CD8-positive, alpha-beta memory T cell (primary cell): ENCODE results near the gene SOS1. TPM values are rescaled to one million over a fixed set of nuclear protein-coding genes. Genes with fewer than 3 reads are reported as not detected.
"Not testable (repeated sequence)": the region's sequence is repeated elsewhere in the genome, so short reads cannot be mapped to it uniquely, and the experiment has no call there.

Source experiments
- CTCF ChIA-PET: fragments of 350-600 bp; sonication (Branson Sonifier 250); formaldehyde crosslinking; loops from one replicate; lab custom pipeline; 2021; ENCODE audit warnings: antibody characterized with exemption; lab: Charles Lee
- POLR2A ChIA-PET: fragments of 350-600 bp; sonication (Branson Sonifier 250); formaldehyde crosslinking; loops from one replicate; lab custom pipeline; 2021; ENCODE audit warnings: antibody characterized with exemption; lab: Charles Lee
- DNase-seq, 5 donors: peaks; one replicate each; pipeline versions ENCODE4 v3.0.0 to v3.0.0-alpha.2; 2020 to 2022; ENCODE audit warnings: mixed read lengths in 1 of 5
- H3K27ac ChIP-seq: one replicate; pipeline ENCODE4 v1.7.0; 2013; ENCODE audit warnings: low read depth, mild to moderate bottlenecking, low read length, moderate library complexity
- H3K27me3 ChIP-seq: 2 replicates; pipeline ENCODE4 v1.7.0; 2013; ENCODE audit warnings: low read length, mild to moderate bottlenecking; ENCODE audit not compliant: insufficient read depth, poor library complexity, severe bottlenecking
- H3K36me3 ChIP-seq: 2 replicates; pipeline ENCODE4 v1.7.0; 2013; ENCODE audit warnings: mild to moderate bottlenecking, low read length, moderate library complexity; ENCODE audit not compliant: insufficient read depth
- H3K4me1 ChIP-seq: 2 replicates; pipeline ENCODE4 v1.7.0; 2013; ENCODE audit warnings: mild to moderate bottlenecking, low read length, moderate library complexity; ENCODE audit not compliant: insufficient read depth
- H3K4me3 ChIP-seq: 2 replicates; pipeline ENCODE4 v1.7.0; 2013; ENCODE audit warnings: mild to moderate bottlenecking, low read length
- H3K9me3 ChIP-seq: 2 replicates; pipeline ENCODE4 v1.7.0; 2013; ENCODE audit warnings: mild to moderate bottlenecking, low read length
- H3K27ac Mint-ChIP-seq, 8 donors: one replicate each; pipeline ENCODE4 v1.8.0; 2020 to 2021; ENCODE audit warnings: mixed read lengths in 8 of 8, mild to moderate bottlenecking in 6 of 8, inconsistent platforms in 3 of 8, moderate library complexity in 3 of 8
- H3K27me3 Mint-ChIP-seq, 2 donors: one replicate each; pipeline ENCODE4 v1.8.0; 2020 to 2021; ENCODE audit warnings: mixed read lengths in 2 of 2, mild to moderate bottlenecking in 1 of 2, moderate library complexity in 1 of 2
- H3K36me3 Mint-ChIP-seq, 3 donors: one replicate each; pipeline ENCODE4 v1.8.0; 2020 to 2021; ENCODE audit warnings: mixed read lengths in 3 of 3, inconsistent platforms in 1 of 3, mild to moderate bottlenecking in 1 of 3
- H3K4me1 Mint-ChIP-seq, 3 donors: one replicate each; pipeline ENCODE4 v1.8.0; 2020 to 2021; ENCODE audit warnings: mixed read lengths in 3 of 3, inconsistent platforms in 1 of 3, mild to moderate bottlenecking in 1 of 3
- H3K4me3 Mint-ChIP-seq, 7 donors: one replicate each; pipeline ENCODE4 v1.8.0; 2020 to 2021; ENCODE audit warnings: mixed read lengths in 7 of 7, mild to moderate bottlenecking in 6 of 7, moderate library complexity in 4 of 7, inconsistent platforms in 2 of 7
- H3K9me3 Mint-ChIP-seq, 5 donors: one replicate each; pipeline ENCODE4 v1.8.0; 2020 to 2022; ENCODE audit warnings: mixed read lengths in 5 of 5, mild to moderate bottlenecking in 3 of 5, moderate library complexity in 2 of 5, inconsistent platforms in 1 of 5
- polyA plus RNA-seq: library from polyadenylated mRNA; unstranded; fragments of 300-500 nt; fragmentation: Illumina TruSeq; gene quantifications from one replicate; pipeline ENCODE4 v1.2.3, GENCODE V29; 2021
- total RNA-seq, 2 experiments: library from RNA; stranded (reverse); gene quantifications; one replicate each; pipeline ENCODE4 v1.2.3, GENCODE V29; 2021

The SOS1 gene
- total and polyA plus RNA-seq, 3 experiments from 2014 or later: 14.5 to 75.9 (median 72.6) TPM

GRCh38 chr2:39058101-39058500, 62.8 kb downstream of the SOS1 start:
- H3K9me3 ChIP-seq: no peaks in the 10 kb centered on the region
- H3K4me3 ChIP-seq: no peak overlapping the region
- Mint-ChIP-seq H3K9me3 (no peaks in the 10 kb centered on the region), H3K27me3 (no peaks in the 10 kb centered on the region), H3K4me3 (no peak overlapping the region), H3K4me1 (peaks cover 0 to 18% (median 14%) of the 10 kb centered on the region in 3 donors), H3K36me3 (peaks cover 4 to 34% (median 9%) of the 10 kb centered on the region in 3 donors), H3K27ac (no peak overlapping the region)
- CTCF ChIA-PET: interaction anchor here (1.0 to 14.0 kb wide), 7 partner anchors 10 to 208 kb away, joined by 3 to 168 read pairs (median 5); partner anchors contain the start of gene SOS1
- peaks cover 12% of the 10 kb centered on the region for H3K36me3 ChIP-seq
- no peak overlapping the region for H3K27ac ChIP-seq
- POLR2A ChIA-PET: interaction anchor here (0.7 kb wide), 1 partner anchor 172 kb away, joined by 3 read pairs; no protein-coding TSS in a partner anchor
- DNase-seq: no peak
- H3K27me3 ChIP-seq: no peaks in the 10 kb centered on the region
- no peaks in the 10 kb centered on the region for H3K4me1 ChIP-seq

- H3K4me3 ChIP-seq, H3K9me3 Mint-ChIP-seq, DNase-seq, H3K4me3 Mint-ChIP-seq, H3K27me3 Mint-ChIP-seq, H3K9me3 ChIP-seq, CTCF ChIA-PET, H3K27ac Mint-ChIP-seq, POLR2A ChIA-PET, H3K4me1 Mint-ChIP-seq, H3K4me1 ChIP-seq, H3K27me3 ChIP-seq, H3K27ac ChIP-seq: not testable (repeated sequence)
- H3K36me3 ChIP-seq: peaks cover 16% of the 10 kb centered on the region
- peaks cover 10 to 73% (median 11%) of the 10 kb centered on the region in 3 donors for H3K36me3 Mint-ChIP-seq
Observed at GRCh38 chr2:39052665-39053064, 68.2 kb downstream of the SOS1 start.

- ChIA-PET CTCF (no interaction called here), POLR2A (no interaction called here)
- Histone ChIP-seq H3K27me3 (no peaks in the 10 kb centered on the region), H3K9me3 (no peaks in the 10 kb centered on the region), H3K4me1 (no peaks in the 10 kb centered on the region), H3K36me3 (peaks cover 8% of the 10 kb centered on the region), H3K27ac (no peak overlapping the region), H3K4me3 (no peak overlapping the region)
- no peak overlapping the region for H3K27ac Mint-ChIP-seq
- H3K27me3 Mint-ChIP-seq: no peaks in the 10 kb centered on the region
- no peak for DNase-seq
- H3K36me3 Mint-ChIP-seq: peaks cover 13 to 72% (median 19%) of the 10 kb centered on the region in 3 donors
- no peak overlapping the region for H3K4me3 Mint-ChIP-seq
- H3K9me3 Mint-ChIP-seq: no peaks in the 10 kb centered on the region
- peaks cover 0 to 3% (median 0%) of the 10 kb centered on the region in 3 donors for H3K4me1 Mint-ChIP-seq
Observed at GRCh38 chr2:39050109-39050508, 70.7 kb downstream of the SOS1 start.

GRCh38 chr2:39039072-39039471, 81.8 kb downstream of the SOS1 start:
- no peak for DNase-seq
- no peak overlapping the region for H3K27ac Mint-ChIP-seq
- H3K27me3 Mint-ChIP-seq: no peaks in the 10 kb centered on the region
- Histone ChIP-seq H3K4me1 (no peaks in the 10 kb centered on the region), H3K4me3 (no peak overlapping the region), H3K36me3 (no peaks in the 10 kb centered on the region), H3K27ac (no peak overlapping the region), H3K27me3 (no peaks in the 10 kb centered on the region), H3K9me3 (no peaks in the 10 kb centered on the region)
- ChIA-PET POLR2A (no interaction called here), CTCF (no interaction called here)
- H3K4me1 Mint-ChIP-seq: peaks cover 0 to 1% (median 0%) of the 10 kb centered on the region in 3 donors
- H3K9me3 Mint-ChIP-seq: no peaks in the 10 kb centered on the region
- no peak overlapping the region for H3K4me3 Mint-ChIP-seq
- peaks cover 0 to 28% (median 0%) of the 10 kb centered on the region in 3 donors for H3K36me3 Mint-ChIP-seq

- H3K4me3 ChIP-seq: no peak overlapping the region
- peaks cover 8% of the 10 kb centered on the region for H3K36me3 ChIP-seq
- DNase-seq: no peak
- Mint-ChIP-seq H3K27ac (peak overlapping the region in 2 of 8 donors; percentile 23 to 47), H3K27me3 (no peaks in the 10 kb centered on the region), H3K4me1 (peaks cover 0 to 3% (median 0%) of the 10 kb centered on the region in 3 donors), H3K36me3 (peaks cover 0 to 52% (median 3%) of the 10 kb centered on the region in 3 donors), H3K9me3 (no peaks in the 10 kb centered on the region), H3K4me3 (no peak overlapping the region)
- CTCF ChIA-PET: no interaction called here
- no peak overlapping the region for H3K27ac ChIP-seq
- POLR2A ChIA-PET: no interaction called here
- H3K4me1 ChIP-seq: no peaks in the 10 kb centered on the region
- no peaks in the 10 kb centered on the region for H3K9me3 ChIP-seq
- no peaks in the 10 kb centered on the region for H3K27me3 ChIP-seq
Observed at GRCh38 chr2:39033980-39034379, 86.9 kb downstream of the SOS1 start.

GRCh38 chr2:39027421-39027820, 93.4 kb downstream of the SOS1 start:
- H3K4me1 ChIP-seq: no peaks in the 10 kb centered on the region
- no peak for DNase-seq
- no peak overlapping the region for H3K4me3 Mint-ChIP-seq
- H3K27me3 Mint-ChIP-seq: no peaks in the 10 kb centered on the region
- H3K27ac Mint-ChIP-seq: no peak overlapping the region
- no peak overlapping the region for H3K4me3 ChIP-seq
- no peak overlapping the region for H3K27ac ChIP-seq
- peaks cover 3 to 13% (median 10%) of the 10 kb centered on the region in 3 donors for H3K4me1 Mint-ChIP-seq
- H3K27me3 ChIP-seq: no peaks in the 10 kb centered on the region
- POLR2A ChIA-PET: no interaction called here
- CTCF ChIA-PET: no interaction called here
- H3K9me3 ChIP-seq: no peaks in the 10 kb centered on the region
- H3K36me3 Mint-ChIP-seq: peaks cover 0 to 48% (median 12%) of the 10 kb centered on the region in 3 donors
- H3K36me3 ChIP-seq: peaks cover 8% of the 10 kb centered on the region
- no peaks in the 10 kb centered on the region for H3K9me3 Mint-ChIP-seq

- CTCF ChIA-PET: no interaction called here
- H3K27ac Mint-ChIP-seq: no peak overlapping the region
- POLR2A ChIA-PET: no interaction called here
Observed at GRCh38 chr2:39024833-39025232, 96.0 kb downstream of the SOS1 start.

GRCh38 chr2:39023649-39024048, 97.2 kb downstream of the SOS1 start:
- Histone ChIP-seq H3K4me1 (no peaks in the 10 kb centered on the region), H3K27me3 (no peaks in the 10 kb centered on the region), H3K4me3 (no peak overlapping the region), H3K36me3 (no peaks in the 10 kb centered on the region), H3K9me3 (no peaks in the 10 kb centered on the region), H3K27ac (no peak overlapping the region)
- CTCF ChIA-PET: no interaction called here
- no peak for DNase-seq
- Mint-ChIP-seq H3K27ac (peak overlapping the region in 4 of 8 donors; percentile 7 to 74 (median 52)), H3K9me3 (no peaks in the 10 kb centered on the region), H3K36me3 (peaks cover 0 to 43% (median 10%) of the 10 kb centered on the region in 3 donors), H3K4me3 (no peak overlapping the region), H3K27me3 (no peaks in the 10 kb centered on the region), H3K4me1 (peaks cover 6 to 19% (median 17%) of the 10 kb centered on the region in 3 donors)
- POLR2A ChIA-PET: no interaction called here

More at GRCh38 chr2:39024833-39025232, 96.0 kb downstream of the SOS1 start:
- Histone ChIP-seq H3K27ac (no peak overlapping the region), H3K36me3 (no peaks in the 10 kb centered on the region), H3K27me3 (no peaks in the 10 kb centered on the region), H3K4me1 (no peaks in the 10 kb centered on the region), H3K9me3 (no peaks in the 10 kb centered on the region), H3K4me3 (no peak overlapping the region)
- no peak overlapping the region for H3K4me3 Mint-ChIP-seq
- H3K36me3 Mint-ChIP-seq: peaks cover 0 to 44% (median 8%) of the 10 kb centered on the region in 3 donors
- H3K4me1 Mint-ChIP-seq: peaks cover 3 to 12% (median 9%) of the 10 kb centered on the region in 3 donors
- DNase-seq: no peak
- H3K27me3 Mint-ChIP-seq: no peaks in the 10 kb centered on the region
- H3K9me3 Mint-ChIP-seq: no peaks in the 10 kb centered on the region
